Left lung (tissue), 10 donors: Measurements from ENCODE around the gene MLLT3. TPM values are rescaled to one million over a fixed set of nuclear protein-coding genes. Genes with fewer than 3 reads are reported as not detected.

Source experiments
- ATAC-seq: fragments of 200-7000 bp; cut with Tn5 transposase; one replicate; pipeline ENCODE4 v1.9.1; 2020; ENCODE audit warnings: moderate library complexity
- DNase-seq, 4 donors: peaks; one replicate each; pipeline ENCODE4 v3.0.0-alpha.2; 2013 to 2020
- H3K27ac ChIP-seq, 2 donors: fragments of 200-600 bp; sonication (generic) in 1 of 2; one replicate each; pipeline versions ENCODE4 v1.5.0 to v1.8.0; 2020 to 2021
- H3K27me3 ChIP-seq, 2 donors: fragments of 200-600 bp; sonication (generic) in 1 of 2; one replicate each; pipeline versions ENCODE4 v1.5.0 to v1.8.0; 2020 to 2021
- H3K36me3 ChIP-seq, 2 donors: fragments of 200-600 bp; sonication (generic) in 1 of 2; one replicate each; pipeline versions ENCODE4 v1.5.0 to v1.8.0; 2020 to 2021
- H3K4me1 ChIP-seq, 2 donors: fragments of 200-600 bp; one replicate each; pipeline ENCODE4 v1.8.0; 2021
- H3K4me3 ChIP-seq, 2 donors: fragments of 200-600 bp; sonication (generic) in 1 of 2; one replicate each; pipeline versions ENCODE4 v1.5.0 to v1.8.0; 2020 to 2021; ENCODE audit warnings: mild to moderate bottlenecking in 1 of 2
- H3K9me3 ChIP-seq, 2 donors: fragments of 200-600 bp; sonication (generic) in 1 of 2; one replicate each; pipeline versions ENCODE4 v1.5.0 to v1.8.0; 2020 to 2021
- intact Hi-C, 2 donors: fragments of 100-400 bp; cut with DNase I; formaldehyde crosslinking; loops; one replicate each; pipeline versions ENCODE4 v1.11.2 to v1.14.2; 2022
- polyA plus RNA-seq, 6 donors: library from polyadenylated mRNA; unstranded; fragments of 120-200 nt; gene quantifications; one replicate each; pipeline ENCODE4 v1.2.1, GENCODE V29; 2013; ENCODE audit not compliant: insufficient read length in 6 of 6
- total RNA-seq, 2 donors: library from RNA; stranded (reverse); fragmentation: NEBNext Ultra II Directional; extraction: Animal tissue kit (Norgen Biotek cat#: 25700); gene quantifications; one replicate each; pipeline ENCODE4 v1.2.1, GENCODE V29; 2021
- TF ChIP-seq, protein P1 (sequence below), 2 donors: fragments of 200-600 bp; sonication (generic) in 1 of 2; IDR thresholded peaks; one replicate each; pipeline versions ENCODE4 v1.5.0 to v1.8.0; 2021; ENCODE audit warnings: antibody characterized with exemption in 2 of 2
- donor health status: DM: no; HTN: yes; CAD: no.
- donor health status: DM: no; HTN: no; CAD: no.

Gene MLLT3
- total and polyA plus RNA-seq, 8 donors, result 17.0 to 38.2 (median 32.5) TPM

GRCh38 chr9:20355022-20355421, 267.3 kb downstream of the MLLT3 start:
- intact Hi-C loops, result loop anchor here in 1 of 2 donors (10.0 kb wide), 2 partner anchors 270 to 430 kb away; partner anchors contain the start of gene MLLT3
- no peak overlapping the region for H3K4me3 ChIP-seq
- no peaks in the 10 kb centered on the region for H3K36me3 ChIP-seq
- TF ChIP-seq, protein P1, sequence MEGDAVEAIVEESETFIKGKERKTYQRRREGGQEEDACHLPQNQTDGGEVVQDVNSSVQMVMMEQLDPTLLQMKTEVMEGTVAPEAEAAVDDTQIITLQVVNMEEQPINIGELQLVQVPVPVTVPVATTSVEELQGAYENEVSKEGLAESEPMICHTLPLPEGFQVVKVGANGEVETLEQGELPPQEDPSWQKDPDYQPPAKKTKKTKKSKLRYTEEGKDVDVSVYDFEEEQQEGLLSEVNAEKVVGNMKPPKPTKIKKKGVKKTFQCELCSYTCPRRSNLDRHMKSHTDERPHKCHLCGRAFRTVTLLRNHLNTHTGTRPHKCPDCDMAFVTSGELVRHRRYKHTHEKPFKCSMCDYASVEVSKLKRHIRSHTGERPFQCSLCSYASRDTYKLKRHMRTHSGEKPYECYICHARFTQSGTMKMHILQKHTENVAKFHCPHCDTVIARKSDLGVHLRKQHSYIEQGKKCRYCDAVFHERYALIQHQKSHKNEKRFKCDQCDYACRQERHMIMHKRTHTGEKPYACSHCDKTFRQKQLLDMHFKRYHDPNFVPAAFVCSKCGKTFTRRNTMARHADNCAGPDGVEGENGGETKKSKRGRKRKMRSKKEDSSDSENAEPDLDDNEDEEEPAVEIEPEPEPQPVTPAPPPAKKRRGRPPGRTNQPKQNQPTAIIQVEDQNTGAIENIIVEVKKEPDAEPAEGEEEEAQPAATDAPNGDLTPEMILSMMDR (IDR thresholded peaks at IDR 0.05), result no peak
- DNase-seq (peak in 1 of 4 donors; percentile 49), ATAC-seq (no peak)
- H3K27me3 ChIP-seq, result no peaks in the 10 kb centered on the region
- H3K27ac ChIP-seq, result no peak overlapping the region
- H3K9me3 ChIP-seq, result no peaks in the 10 kb centered on the region
- H3K4me1 ChIP-seq, result peaks cover 0 to 3% of the 10 kb centered on the region in 2 donors

- intact Hi-C loops, result loop anchor here in 1 of 2 donors (10.0 kb wide), 2 partner anchors 271 to 429 kb away; partner anchors contain the start of gene MLLT3
- no peak for DNase-seq
- H3K4me3 ChIP-seq, result no peak overlapping the region
- no peak for ATAC-seq
- no peaks in the 10 kb centered on the region for H3K27me3 ChIP-seq
- H3K4me1 ChIP-seq, result peaks cover 0 to 3% of the 10 kb centered on the region in 2 donors
- no peaks in the 10 kb centered on the region for H3K36me3 ChIP-seq
- TF ChIP-seq, protein P1 (IDR thresholded peaks at IDR 0.05), result no peak
- no peaks in the 10 kb centered on the region for H3K9me3 ChIP-seq
- no peak overlapping the region for H3K27ac ChIP-seq
Measured at GRCh38 chr9:20353931-20354652, 268.2 kb downstream of the MLLT3 start.

GRCh38 chr9:20353524-20353923, 268.8 kb downstream of the MLLT3 start:
- intact Hi-C loops, result loop anchor here in 1 of 2 donors (10.0 kb wide), 2 partner anchors 271 to 429 kb away; partner anchors contain the start of gene MLLT3
- no peaks in the 10 kb centered on the region for H3K36me3 ChIP-seq
- H3K4me1 ChIP-seq, result peaks cover 0 to 3% of the 10 kb centered on the region in 2 donors
- no peaks in the 10 kb centered on the region for H3K9me3 ChIP-seq
- H3K27me3 ChIP-seq, result no peaks in the 10 kb centered on the region
- H3K4me3 ChIP-seq, result no peak overlapping the region
- no peak overlapping the region for H3K27ac ChIP-seq
- ATAC-seq (no peak), DNase-seq (no peak)
- TF ChIP-seq, protein P1 (IDR thresholded peaks at IDR 0.05), result no peak

DNA sequence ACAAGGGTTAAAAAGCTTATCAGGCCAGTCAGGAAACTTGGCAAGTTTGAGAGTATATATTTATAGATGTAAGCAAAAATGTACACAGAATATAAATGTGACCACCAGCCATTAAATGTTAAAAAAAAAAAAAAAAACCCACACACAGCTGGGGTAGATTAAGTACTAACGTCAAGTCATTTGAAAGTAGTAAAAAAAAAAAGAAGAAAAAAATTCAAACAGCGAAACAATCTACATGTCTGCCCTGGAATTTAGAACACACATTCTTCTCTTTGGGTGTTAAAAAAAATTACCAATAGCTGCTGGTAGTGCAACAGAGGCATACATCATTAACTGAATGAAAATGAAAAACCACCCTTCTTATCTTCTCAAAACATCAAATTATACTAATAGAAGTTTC, 269.7 kb downstream of the MLLT3 start:
- Histone ChIP-seq H3K27ac (no peak overlapping the region), H3K4me3 (no peak overlapping the region), H3K9me3 (no peaks in the 10 kb centered on the region), H3K4me1 (peaks cover 0 to 3% of the 10 kb centered on the region in 2 donors), H3K27me3 (no peaks in the 10 kb centered on the region), H3K36me3 (no peaks in the 10 kb centered on the region)
- DNase-seq (no peak), ATAC-seq (no peak)
- TF ChIP-seq, protein P1 (IDR thresholded peaks at IDR 0.05), result no peak
- intact Hi-C loops, result loop anchor here in 1 of 2 donors (10.0 kb wide), 2 partner anchors 272 to 428 kb away; partner anchors contain the start of gene MLLT3

DNA sequence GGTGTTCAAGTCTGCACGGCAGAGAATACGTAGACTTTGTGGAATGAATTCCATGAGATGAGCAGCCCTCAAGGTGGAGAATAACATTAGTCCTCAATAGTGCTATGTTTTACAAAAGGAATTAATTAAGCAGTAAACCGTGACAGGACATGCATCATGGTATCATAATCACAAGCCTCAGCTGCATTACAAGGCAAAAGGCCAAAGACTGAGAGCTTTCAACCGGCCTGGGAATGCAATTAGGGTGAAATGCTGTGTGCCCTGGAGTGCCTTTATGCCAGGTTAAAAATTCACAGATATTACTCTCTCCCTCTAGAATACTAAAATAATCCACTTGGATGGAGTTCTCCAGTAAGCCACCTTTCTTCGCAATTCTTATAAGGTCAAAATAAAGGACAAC, 270.6 kb downstream of the MLLT3 start:
- Histone ChIP-seq H3K27me3 (no peaks in the 10 kb centered on the region), H3K27ac (no peak overlapping the region), H3K4me3 (no peak overlapping the region), H3K9me3 (no peaks in the 10 kb centered on the region), H3K4me1 (no peaks in the 10 kb centered on the region), H3K36me3 (no peaks in the 10 kb centered on the region)
- DNase-seq (no peak), ATAC-seq (no peak)
- intact Hi-C loops, result loop anchor here in 1 of 2 donors (10.0 kb wide), 2 partner anchors 273 to 427 kb away; partner anchors contain the start of gene MLLT3
- TF ChIP-seq, protein P1 (IDR thresholded peaks at IDR 0.05), result no peak
